H9 (cell line): ENCODE measurements around the gene GYS2. TPM values are rescaled to one million over a fixed set of nuclear protein-coding genes. Genes with fewer than 3 reads are reported as not detected.

Experiments used
- DNase-seq: peaks from one replicate; pipeline ENCODE4 v3.0.0-alpha.2; 2017
- H2AFZ ChIP-seq: one replicate; pipeline ENCODE4 v1.6.1; 2013; ENCODE audit warnings: mild to moderate bottlenecking, low read length, control low read depth, moderate library complexity
- H2AK5ac ChIP-seq: 2 replicates; pipeline ENCODE4 v1.6.1; 2013; ENCODE audit warnings: low read length, control low read depth, mixed read lengths; ENCODE audit not compliant: insufficient read length
- H2BK120ac ChIP-seq: one replicate; pipeline ENCODE4 v1.6.1; 2013; ENCODE audit warnings: low read depth, mild to moderate bottlenecking, low read length, control low read depth, inconsistent platforms; ENCODE audit not compliant: poor library complexity, severe bottlenecking
- H2BK12ac ChIP-seq: 2 replicates; pipeline ENCODE4 v1.6.1; 2013; ENCODE audit warnings: low read length, control low read depth, mixed read lengths, low read depth; ENCODE audit not compliant: insufficient read length
- H2BK15ac ChIP-seq: 2 replicates; pipeline ENCODE4 v1.6.1; 2013; ENCODE audit warnings: low read depth, low read length, control low read depth
- H2BK20ac ChIP-seq: one replicate; pipeline ENCODE4 v1.6.1; 2013; ENCODE audit warnings: low read depth, mild to moderate bottlenecking, low read length, control low read depth, inconsistent platforms; ENCODE audit not compliant: poor library complexity, severe bottlenecking
- H2BK5ac ChIP-seq: 2 replicates; pipeline ENCODE4 v1.6.1; 2013; ENCODE audit warnings: low read length, control low read depth, mixed read lengths; ENCODE audit not compliant: insufficient read length
- H3K14ac ChIP-seq: 2 replicates; pipeline ENCODE4 v1.6.1; 2013; ENCODE audit warnings: low read length, control low read depth; ENCODE audit not compliant: insufficient read depth
- H3K18ac ChIP-seq: 2 replicates; pipeline ENCODE4 v1.6.1; 2013; ENCODE audit warnings: low read depth, mild to moderate bottlenecking, mixed read lengths, low read length, control low read depth; ENCODE audit not compliant: insufficient read length
- H3K23ac ChIP-seq: 2 replicates; pipeline ENCODE4 v1.6.1; 2013; ENCODE audit warnings: low read length, control low read depth, mixed read lengths, low read depth; ENCODE audit not compliant: insufficient read length
- H3K23me2 ChIP-seq: 2 replicates; pipeline ENCODE4 v1.6.1; 2013; ENCODE audit warnings: low read depth, mild to moderate bottlenecking, mixed read lengths, low read length, control low read depth; ENCODE audit not compliant: insufficient read length, poor library complexity, severe bottlenecking
- H3K27ac ChIP-seq: 2 replicates; pipeline ENCODE4 v1.5.1; 2013; ENCODE audit warnings: low read length, control low read depth, mixed read lengths, low read depth; ENCODE audit not compliant: insufficient read length
- H3K27me3 ChIP-seq: 2 replicates; pipeline ENCODE4 v1.6.1; 2013; ENCODE audit warnings: low read length, control low read depth, inconsistent platforms; ENCODE audit not compliant: insufficient read depth
- H3K4ac ChIP-seq: 2 replicates; pipeline ENCODE4 v1.6.1; 2013; ENCODE audit warnings: low read depth, mild to moderate bottlenecking, control low read depth, inconsistent platforms, low read length, moderate library complexity
- H3K4me1 ChIP-seq: 2 replicates; pipeline ENCODE4 v1.6.1; 2013; ENCODE audit warnings: low read length, control low read depth, inconsistent platforms; ENCODE audit not compliant: insufficient read depth
- H3K4me2 ChIP-seq: 2 replicates; pipeline ENCODE4 v1.6.1; 2013; ENCODE audit warnings: low read length, control low read depth, mixed read lengths; ENCODE audit not compliant: insufficient read length, insufficient read depth
- H3K56ac ChIP-seq: 2 replicates; pipeline ENCODE4 v1.6.1; 2013; ENCODE audit warnings: low read depth, mild to moderate bottlenecking, mixed read lengths, low read length, control low read depth; ENCODE audit not compliant: insufficient read length
- H3K79me1 ChIP-seq: 2 replicates; pipeline ENCODE4 v1.6.1; 2013; ENCODE audit warnings: low read depth, mild to moderate bottlenecking, moderate library complexity, low read length, control low read depth, inconsistent platforms; ENCODE audit not compliant: insufficient read depth, poor library complexity, severe bottlenecking
- H3K79me2 ChIP-seq: 2 replicates; pipeline ENCODE4 v1.6.1; 2013; ENCODE audit warnings: low read length, control low read depth, inconsistent platforms; ENCODE audit not compliant: insufficient read depth
- H3K9ac ChIP-seq: 2 replicates; pipeline ENCODE4 v1.6.1; 2013; ENCODE audit warnings: low read length, control low read depth, mixed read lengths; ENCODE audit not compliant: insufficient read length; ENCODE audit errors: extremely low read depth
- H3K9me3 ChIP-seq: one replicate; pipeline ENCODE4 v1.6.1; 2013; ENCODE audit warnings: low read depth, low read length, inconsistent platforms; ENCODE audit not compliant: control insufficient read depth
- H3T11ph ChIP-seq: one replicate; pipeline ENCODE4 v1.6.1; 2013; ENCODE audit warnings: mild to moderate bottlenecking, low read length, control low read depth, inconsistent platforms
- H4K20me1 ChIP-seq: one replicate; pipeline ENCODE4 v1.6.1; 2013; ENCODE audit not compliant: control insufficient read depth, insufficient read length, insufficient read depth
- H4K5ac ChIP-seq: 2 replicates; pipeline ENCODE4 v1.6.1; 2013; ENCODE audit warnings: low read depth, mild to moderate bottlenecking, mixed read lengths, low read length, control low read depth; ENCODE audit not compliant: insufficient read length
- H4K8ac ChIP-seq: replicated peaks from 2 replicates; pipeline ENCODE4 v1.6.1; 2013; ENCODE audit warnings: low read length, control low read depth, mixed read lengths, low read depth; ENCODE audit not compliant: insufficient read length
- H4K91ac ChIP-seq: 2 replicates; pipeline ENCODE4 v1.6.1; 2013; ENCODE audit warnings: low read depth, mild to moderate bottlenecking, moderate library complexity, mixed read lengths, low read length, control low read depth; ENCODE audit not compliant: insufficient read length
- H3K27ac Mint-ChIP-seq, 3 experiments: 2 replicates in 2 of 3; 3 replicates in 1 of 3; pipeline ENCODE4 v1.8.0; 2020 to 2021; ENCODE audit warnings: mixed read lengths in 3 of 3, mild to moderate bottlenecking in 1 of 3, moderate library complexity in 1 of 3
- H3K27me3 Mint-ChIP-seq: 2 replicates; pipeline ENCODE4 v1.8.0; 2021; ENCODE audit warnings: low read depth, mild to moderate bottlenecking, moderate library complexity, mixed read lengths
- H3K36me3 Mint-ChIP-seq, 3 experiments: 2 replicates in 2 of 3; 3 replicates in 1 of 3; pipeline ENCODE4 v1.8.0; 2020 to 2021; ENCODE audit warnings: low read depth in 3 of 3, mixed read lengths in 3 of 3; ENCODE audit not compliant: insufficient read depth in 1 of 3
- H3K4me1 Mint-ChIP-seq, 2 experiments: 2 replicates each; pipeline ENCODE4 v1.8.0; 2020; ENCODE audit warnings: mixed read lengths in 2 of 2
- H3K4me3 Mint-ChIP-seq, 2 experiments: 2 replicates in 1 of 2; 3 replicates in 1 of 2; pipeline ENCODE4 v1.8.0; 2020 to 2021; ENCODE audit warnings: mild to moderate bottlenecking in 2 of 2, mixed read lengths in 2 of 2, moderate library complexity in 1 of 2
- H3K9me3 Mint-ChIP-seq, 2 experiments: 2 replicates in 1 of 2; 3 replicates in 1 of 2; pipeline ENCODE4 v1.8.0; 2020; ENCODE audit warnings: mild to moderate bottlenecking in 2 of 2, mixed read lengths in 2 of 2, moderate library complexity in 1 of 2
- whole genome bisulfite sequencing: extraction: QIAGEN DNeasy Blood & Tissue Kit; methylation state at CpG from one replicate; pipeline ENCODE4 v1.1.7; 2013; ENCODE audit warnings: missing lambda C conversion rate, low lambda C conversion rate, mixed read lengths; ENCODE audit not compliant: insufficient read length; ENCODE audit errors: extremely low coverage; 5-methylcytosine and 5-hydroxymethylcytosine counted together
- total RNA-seq: library from RNA; stranded (reverse); gene quantifications from 2 replicates; pipeline ENCODE4 v1.2.1, GENCODE V29; 2021
- TF ChIP-seq, protein P1 (sequence below): fragments of 200-600 bp; sonication (generic); conservative IDR thresholded peaks from 3 replicates; pipeline ENCODE4 v1.8.0; 2021; ENCODE audit warnings: antibody characterized with exemption, mild to moderate bottlenecking

GYS2 gene
- total RNA-seq, 1 experiment from 2014 or later, result not detected

DNA sequence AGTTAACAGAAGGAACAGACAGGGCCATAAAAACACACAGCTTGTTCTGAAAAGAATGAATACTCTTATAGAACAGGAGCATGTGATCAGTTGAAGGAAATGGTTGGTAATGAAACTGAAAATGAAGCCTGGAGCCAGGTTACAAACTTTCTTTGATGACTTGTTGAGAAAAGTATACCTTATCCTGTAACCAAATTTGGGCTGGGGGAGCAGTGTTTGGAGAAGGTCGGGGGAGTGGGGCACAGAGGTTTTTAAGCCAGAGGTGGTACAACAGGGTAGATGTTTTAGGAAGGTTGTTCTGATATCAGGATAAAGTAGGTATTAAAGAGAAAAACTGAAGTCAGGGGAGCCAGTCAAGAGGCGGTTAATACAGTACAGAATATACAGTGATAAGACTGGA lies 94.9 kb downstream of the GYS2 start:
- peak overlapping the region in 1 of 3 experiments; percentile 8; a peak in 1 of 7 replicates for H3K27ac Mint-ChIP-seq
- Histone ChIP-seq H2BK5ac (no peak overlapping the region), H3K23me2 (no peaks in the 10 kb centered on the region), H4K20me1 (no peaks in the 10 kb centered on the region), H2BK120ac (no peak overlapping the region), H3K56ac (no peak overlapping the region), H4K5ac (no peak overlapping the region), H2BK20ac (no peak overlapping the region), H3K23ac (no peak overlapping the region), H2AFZ (no peak overlapping the region), H3K4me2 (no peak overlapping the region), H4K8ac (no peak overlapping the region), H2AK5ac (no peak overlapping the region), H3K79me1 (no peaks in the 10 kb centered on the region), H3K4ac (no peak overlapping the region), H3K9me3 (no peaks in the 10 kb centered on the region), H3K79me2 (no peaks in the 10 kb centered on the region), H3K4me1 (no peaks in the 10 kb centered on the region), H2BK15ac (no peak overlapping the region), H2BK12ac (no peak overlapping the region), H3T11ph (no peak overlapping the region), H3K27me3 (no peaks in the 10 kb centered on the region), H3K9ac (no peak overlapping the region), H3K14ac (no peak overlapping the region), H4K91ac (no peak overlapping the region), H3K27ac (no peak overlapping the region), H3K18ac (no peak overlapping the region)
- TF ChIP-seq, protein P1, sequence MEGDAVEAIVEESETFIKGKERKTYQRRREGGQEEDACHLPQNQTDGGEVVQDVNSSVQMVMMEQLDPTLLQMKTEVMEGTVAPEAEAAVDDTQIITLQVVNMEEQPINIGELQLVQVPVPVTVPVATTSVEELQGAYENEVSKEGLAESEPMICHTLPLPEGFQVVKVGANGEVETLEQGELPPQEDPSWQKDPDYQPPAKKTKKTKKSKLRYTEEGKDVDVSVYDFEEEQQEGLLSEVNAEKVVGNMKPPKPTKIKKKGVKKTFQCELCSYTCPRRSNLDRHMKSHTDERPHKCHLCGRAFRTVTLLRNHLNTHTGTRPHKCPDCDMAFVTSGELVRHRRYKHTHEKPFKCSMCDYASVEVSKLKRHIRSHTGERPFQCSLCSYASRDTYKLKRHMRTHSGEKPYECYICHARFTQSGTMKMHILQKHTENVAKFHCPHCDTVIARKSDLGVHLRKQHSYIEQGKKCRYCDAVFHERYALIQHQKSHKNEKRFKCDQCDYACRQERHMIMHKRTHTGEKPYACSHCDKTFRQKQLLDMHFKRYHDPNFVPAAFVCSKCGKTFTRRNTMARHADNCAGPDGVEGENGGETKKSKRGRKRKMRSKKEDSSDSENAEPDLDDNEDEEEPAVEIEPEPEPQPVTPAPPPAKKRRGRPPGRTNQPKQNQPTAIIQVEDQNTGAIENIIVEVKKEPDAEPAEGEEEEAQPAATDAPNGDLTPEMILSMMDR, result no peak
- no peak overlapping the region for H3K4me3 Mint-ChIP-seq
- no peak for DNase-seq
- H3K27me3 Mint-ChIP-seq, result no peaks in the 10 kb centered on the region
- no peaks in the 10 kb centered on the region for H3K4me1 Mint-ChIP-seq
- H3K9me3 Mint-ChIP-seq, result no peaks in the 10 kb centered on the region
- WGBS, result no CpG with 5 or more reads among the region's 2 CpGs
- peaks cover 2 to 29% (median 17%) of the 10 kb centered on the region in 3 experiments; a peak in 5 of 7 replicates for H3K36me3 Mint-ChIP-seq
